Dermis microvascular lymphatic vessel endothelial cell (primary cell): ENCODE measurements around the gene ELOVL7. TPM values are rescaled to one million over a fixed set of nuclear protein-coding genes. Genes with fewer than 3 reads are reported as not detected.
"Not testable (repeated sequence)": the region's sequence is repeated elsewhere in the genome, so short reads cannot be mapped to it uniquely, and the experiment has no call there.

ENCODE experiments used
- DNase-seq, 2 donors: peaks; one replicate each; pipeline versions ENCODE4 v3.0.0 to v3.0.0-alpha.2; 2010; ENCODE audit warnings: low read depth in 2 of 2
- total RNA-seq: library from RNA; depleted of rRNA; stranded (reverse); fragments of >200 nt; gene quantifications from 2 replicates; pipeline ENCODE4 v1.2.1, GENCODE V29; 2014

Gene ELOVL7
- total RNA-seq, 1 donor from 2014 or later = 0.51 TPM

DNA sequence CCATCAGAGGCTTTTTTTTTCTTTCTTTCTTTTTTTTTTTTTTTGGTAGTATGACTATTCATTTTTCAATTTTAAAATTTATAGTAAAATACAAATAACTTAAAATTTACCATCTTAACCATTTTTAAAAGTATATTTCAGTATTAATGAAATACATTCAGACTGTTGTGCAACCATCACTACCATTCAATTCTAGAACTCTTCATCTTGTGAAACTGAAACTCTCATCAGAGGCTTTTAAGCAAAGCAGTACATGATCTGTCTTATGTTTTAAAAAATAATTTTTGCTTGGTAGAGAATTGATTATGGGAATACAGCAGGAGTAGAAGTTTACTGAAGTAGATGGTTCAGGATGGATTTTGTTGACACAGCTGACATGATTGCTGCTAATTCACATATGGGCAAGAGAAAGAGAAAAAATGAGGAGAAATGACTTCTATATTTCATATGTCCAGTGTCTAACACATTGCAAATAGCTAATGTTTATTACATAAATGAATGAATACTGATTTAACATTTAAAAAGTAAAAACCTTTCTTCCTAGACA lies 13.4 kb downstream of the ELOVL7 start:
- DNase-seq = no peak

DNA sequence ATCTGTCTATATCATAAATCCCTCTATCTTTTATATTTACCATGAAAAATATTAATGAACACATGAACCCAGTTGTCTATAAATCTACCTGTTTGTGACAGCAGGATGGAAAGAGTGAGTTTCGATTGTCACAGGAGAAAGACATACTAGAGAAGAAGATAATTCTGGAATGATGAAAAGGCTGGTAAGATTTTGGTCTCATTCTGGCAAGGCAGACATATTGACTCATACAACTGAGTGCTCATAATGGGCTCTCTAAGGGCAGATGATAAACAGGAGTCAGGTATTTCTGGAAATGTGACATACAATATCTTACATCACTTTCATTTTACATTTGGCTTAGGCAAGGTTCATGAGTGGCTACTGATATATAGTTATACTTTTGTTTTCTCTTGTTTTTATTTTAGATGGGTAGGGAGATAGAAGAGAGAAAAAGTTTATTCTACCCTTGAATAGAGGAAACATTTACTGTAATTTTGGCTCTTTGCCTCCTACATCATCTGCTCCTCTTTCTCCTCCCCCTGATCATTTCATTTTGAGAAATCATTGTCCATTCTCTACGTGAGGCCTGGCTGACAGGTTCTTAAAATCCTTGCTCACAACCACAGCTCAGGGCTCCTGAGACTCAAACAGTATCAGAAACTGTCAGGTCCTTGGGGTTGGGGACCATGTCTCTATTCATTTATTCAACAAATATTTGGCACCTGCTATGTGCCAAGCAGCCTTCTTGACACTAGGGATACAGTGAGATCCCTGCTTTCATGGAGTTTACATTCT lies 14.4 kb downstream of the ELOVL7 start:
- no peak for DNase-seq

- DNase-seq = no peak
Observed at GRCh38 chr5:60827201-60827600, 16.9 kb downstream of the ELOVL7 start.

DNA sequence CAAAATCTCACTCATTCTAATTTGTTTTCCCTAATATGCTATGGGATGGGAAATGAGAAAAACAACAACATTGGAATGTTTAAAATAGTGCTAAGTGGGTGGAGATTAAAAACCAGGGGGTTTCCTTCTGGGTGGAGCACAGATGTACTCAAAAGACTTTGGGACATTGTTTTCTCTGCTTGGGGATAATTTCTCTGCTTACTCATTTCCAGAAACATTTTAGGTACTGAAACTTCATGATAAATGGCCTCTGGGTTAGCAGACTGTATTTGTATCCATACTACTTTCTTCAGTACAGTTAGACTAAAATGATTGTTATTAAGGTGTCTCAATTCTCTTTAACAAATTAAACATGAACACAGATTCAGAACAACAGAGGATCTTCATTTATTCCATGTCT lies 17.4 kb downstream of the ELOVL7 start:
- DNase-seq = no peak

DNA sequence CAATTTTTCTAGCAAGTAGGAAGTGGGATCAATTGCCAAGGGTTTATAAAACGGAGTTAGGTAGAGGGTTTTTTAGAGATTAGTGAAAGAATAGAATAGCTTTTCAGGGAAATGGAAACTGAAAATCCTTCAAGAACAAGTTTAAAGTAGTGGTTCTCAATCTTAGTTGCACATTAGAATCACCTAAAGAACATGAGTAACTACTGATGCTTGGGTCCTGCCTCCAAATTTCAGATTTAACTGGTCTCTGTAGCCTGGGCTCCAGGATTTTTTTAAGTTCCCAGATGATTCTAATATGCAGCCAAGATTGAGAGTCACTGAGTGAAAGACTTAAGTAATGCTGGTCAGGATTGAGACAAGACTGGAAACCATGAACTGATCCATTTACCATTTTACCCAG lies 20.5 kb downstream of the ELOVL7 start:
- no peak for DNase-seq

GRCh38 chr5:60822285-60822556 lies 21.8 kb downstream of the ELOVL7 start:
- no peak for DNase-seq

DNA sequence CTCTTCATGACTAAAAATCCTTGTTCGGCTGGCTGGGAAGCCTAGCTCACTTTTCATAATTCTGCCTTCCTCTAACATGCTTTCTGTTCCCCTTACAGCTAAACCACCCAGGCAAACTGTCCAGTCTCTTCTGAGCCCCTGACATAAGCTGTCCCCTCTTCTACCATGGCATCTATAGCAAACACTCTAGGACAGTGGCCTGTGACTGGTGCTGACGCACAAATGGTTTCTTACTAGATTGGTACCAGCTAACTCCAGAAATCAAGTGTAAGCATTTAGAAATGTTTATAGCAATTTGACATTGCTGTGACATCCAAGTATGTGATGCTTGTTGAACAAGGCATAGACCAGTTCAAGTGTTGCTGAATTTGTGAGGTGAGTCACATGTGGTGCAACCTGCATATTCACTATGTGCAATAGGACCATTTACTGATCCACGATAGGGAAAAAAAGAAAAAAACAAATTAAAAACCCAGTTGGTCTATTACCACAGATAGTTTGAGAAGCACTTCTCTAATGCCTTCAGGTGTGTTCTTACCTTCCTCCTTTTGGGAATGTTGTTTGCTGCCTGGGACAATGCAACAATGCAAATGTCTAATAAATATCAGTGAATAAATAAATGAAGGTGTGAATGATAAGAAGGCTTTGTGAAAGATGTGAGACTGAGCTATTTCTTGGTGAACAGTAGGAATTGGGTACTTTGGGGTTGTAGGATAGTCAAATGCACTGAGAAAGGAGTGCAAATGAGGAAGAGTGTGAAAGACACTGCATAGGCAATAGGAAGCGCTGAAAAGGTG lies 22.4 kb downstream of the ELOVL7 start:
- no peak for DNase-seq

DNA sequence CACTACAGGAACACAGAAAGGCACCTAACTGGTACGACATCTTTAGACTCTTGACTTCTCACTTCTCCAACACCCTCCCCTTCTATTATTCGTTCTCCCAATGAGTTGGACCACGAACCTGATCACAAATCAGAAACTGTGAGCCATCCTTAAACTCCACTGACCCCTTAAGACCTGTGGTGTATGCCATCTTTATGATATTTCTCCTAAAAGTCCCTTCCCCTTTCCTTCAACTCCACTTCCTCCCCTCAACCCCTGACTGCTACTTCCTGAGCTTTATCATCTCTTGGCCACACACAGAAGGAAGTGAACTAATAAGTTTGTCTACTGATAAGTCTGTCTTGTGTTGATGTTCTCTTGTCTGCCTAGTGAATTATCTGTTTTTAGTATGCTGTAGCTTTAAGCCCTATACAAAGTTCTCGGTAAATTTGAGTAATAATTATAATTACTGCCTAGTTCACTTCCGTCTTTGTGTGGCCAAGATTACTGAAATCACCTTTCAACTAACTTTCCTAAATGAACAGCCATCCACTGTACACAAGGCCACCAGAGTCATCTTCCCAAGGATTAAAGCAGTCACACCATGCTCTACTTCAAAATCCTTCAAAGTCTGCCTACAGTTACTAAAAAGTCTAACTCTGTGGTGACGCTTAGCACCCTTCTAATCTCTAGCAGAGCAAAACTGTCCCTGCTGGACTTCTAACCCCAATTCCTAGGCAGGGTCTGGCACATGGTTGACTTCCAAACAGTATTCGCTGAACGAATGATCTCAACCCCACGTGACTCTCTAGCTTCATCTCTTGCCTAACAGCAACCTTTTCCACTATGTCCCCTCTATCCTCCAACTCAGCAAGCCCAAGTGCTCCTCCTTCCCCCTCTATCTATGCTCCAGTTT lies 23.2 kb downstream of the ELOVL7 start:
- no peak for DNase-seq

DNA sequence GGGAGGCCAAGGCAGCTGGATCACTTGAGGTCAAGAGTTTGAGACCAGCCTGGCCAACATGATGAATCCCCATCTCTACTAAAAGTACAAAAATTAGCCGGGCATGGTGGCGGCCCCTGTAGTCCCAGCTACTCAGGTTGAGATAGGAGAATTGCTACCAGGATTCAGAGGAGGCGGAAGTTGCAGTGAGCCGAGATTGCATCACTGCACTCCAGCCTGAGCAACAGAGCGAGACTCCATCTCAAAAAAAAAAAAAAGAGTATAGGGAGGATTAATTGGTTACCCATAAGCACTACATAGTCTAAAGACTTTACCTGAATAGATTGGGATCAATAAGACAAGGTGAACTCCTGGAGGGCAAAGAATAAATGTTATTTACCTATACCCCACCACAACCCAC lies 27.9 kb downstream of the ELOVL7 start:
- DNase-seq = not testable (repeated sequence)

DNA sequence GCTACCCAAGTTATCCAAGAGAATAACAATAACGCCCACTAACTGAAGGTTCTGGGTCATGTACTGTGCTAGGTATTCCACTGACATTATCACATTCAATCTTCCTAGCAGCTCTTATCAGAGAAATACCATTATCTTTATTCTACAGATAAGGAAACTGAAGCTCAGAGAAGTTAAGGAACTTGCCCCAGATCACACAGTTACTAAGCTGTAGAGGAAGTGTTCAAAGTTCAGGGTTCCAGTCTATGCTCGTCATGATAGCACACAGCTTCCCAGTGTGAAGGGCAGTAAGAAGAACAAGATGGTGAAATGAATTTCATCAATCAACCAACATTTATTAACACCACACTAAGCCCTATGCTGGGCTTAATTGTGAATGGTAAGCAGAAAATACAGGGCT lies 29.6 kb downstream of the ELOVL7 start:
- DNase-seq = no peak

DNA sequence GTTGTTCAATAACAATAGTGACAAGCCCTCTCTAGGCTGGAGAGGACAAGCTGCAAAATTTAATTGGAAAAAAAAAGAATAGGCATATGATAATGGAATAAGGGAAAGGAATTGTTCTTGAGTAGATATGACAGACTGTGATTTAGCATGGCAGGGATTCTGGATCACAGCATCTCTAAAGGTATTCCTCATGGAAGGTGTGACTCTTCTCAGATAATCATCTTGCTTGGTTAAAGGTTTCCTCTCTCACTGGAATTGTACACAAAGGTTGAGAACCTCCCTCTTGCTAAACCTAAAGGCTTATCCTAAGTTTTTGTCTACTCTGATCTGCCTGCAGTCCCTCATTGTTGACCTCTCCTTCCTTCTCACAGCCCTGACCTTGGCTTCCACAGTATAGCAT lies 31.6 kb downstream of the ELOVL7 start:
- no peak for DNase-seq

- DNase-seq = no peak
Observed at GRCh38 chr5:60811105-60811504, 33.0 kb downstream of the ELOVL7 start.

DNA sequence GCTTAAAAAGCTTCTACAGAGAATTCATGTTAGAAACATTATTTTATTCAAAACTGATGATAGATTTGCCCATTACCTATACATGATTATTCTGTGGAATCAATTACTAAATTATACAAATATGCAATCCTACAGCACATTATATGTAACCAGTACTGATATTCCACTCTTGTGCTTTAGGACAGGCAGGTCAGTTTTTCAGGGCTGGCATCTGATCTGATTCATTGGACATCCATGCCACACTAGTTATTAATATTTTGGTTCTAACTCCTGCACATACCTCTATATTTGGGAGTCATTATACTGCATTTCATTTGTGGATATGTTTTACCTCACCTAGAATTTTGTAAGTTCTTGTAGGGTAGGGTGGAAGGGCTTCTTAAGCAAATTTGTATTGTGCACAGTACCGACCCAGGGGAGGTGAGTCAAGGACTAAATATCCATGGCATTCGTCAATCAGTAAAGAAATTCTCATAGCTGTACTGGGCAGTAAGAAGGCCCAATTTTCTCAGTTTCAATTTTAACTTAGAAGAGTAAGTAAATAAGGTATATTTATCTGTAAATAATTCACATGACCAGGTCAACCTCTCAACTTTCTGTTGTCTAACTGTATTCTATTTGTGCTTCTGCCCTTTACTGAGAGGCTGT lies 33.5 kb downstream of the ELOVL7 start:
- no peak for DNase-seq

DNA sequence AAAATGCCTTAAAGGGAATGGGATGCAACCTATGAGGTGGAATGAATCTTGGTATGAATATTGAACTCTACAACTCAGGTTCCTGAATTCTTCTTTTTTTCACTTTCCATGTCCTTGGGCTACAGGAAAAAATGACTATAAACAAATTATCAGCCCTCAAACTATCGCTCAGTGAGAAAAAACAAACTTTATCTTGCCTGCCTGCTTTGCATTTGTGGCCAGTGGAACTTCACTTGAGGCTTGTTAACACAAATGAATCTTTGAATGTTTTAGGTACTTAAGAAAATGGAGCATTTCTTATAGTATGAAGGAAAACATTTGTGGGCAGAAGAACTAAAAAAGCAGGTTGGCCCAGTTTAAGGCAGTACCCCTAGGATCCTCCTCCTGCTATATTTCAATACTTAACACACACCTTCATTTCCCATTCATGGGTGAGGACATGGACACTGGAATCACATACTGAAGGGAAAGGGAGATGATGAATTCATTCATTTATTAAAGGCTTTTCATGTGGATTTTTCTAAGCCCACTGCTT lies 34.1 kb downstream of the ELOVL7 start:
- no peak for DNase-seq

- no peak for DNase-seq
Observed at GRCh38 chr5:60806591-60807243, 37.4 kb downstream of the ELOVL7 start.

DNA sequence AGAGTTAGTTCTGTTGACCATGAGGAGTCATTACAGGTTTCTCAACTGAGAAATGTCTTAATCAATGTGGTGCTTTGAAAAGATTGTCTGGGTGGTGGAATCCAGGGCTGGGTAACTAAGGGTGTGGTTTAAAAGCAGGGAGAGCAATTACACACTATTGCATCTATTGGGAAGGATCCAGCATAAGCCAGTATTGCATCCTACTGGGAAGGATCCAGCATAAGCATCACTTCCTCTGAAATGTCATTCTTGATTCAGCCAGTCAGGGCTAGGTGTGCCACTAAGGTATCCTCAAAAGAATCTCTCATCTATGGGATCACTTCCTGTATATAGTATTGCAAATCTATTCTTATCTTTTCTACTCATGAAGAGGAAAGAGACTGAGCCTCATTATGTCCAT lies 38.6 kb downstream of the ELOVL7 start:
- DNase-seq = no peak

DNA sequence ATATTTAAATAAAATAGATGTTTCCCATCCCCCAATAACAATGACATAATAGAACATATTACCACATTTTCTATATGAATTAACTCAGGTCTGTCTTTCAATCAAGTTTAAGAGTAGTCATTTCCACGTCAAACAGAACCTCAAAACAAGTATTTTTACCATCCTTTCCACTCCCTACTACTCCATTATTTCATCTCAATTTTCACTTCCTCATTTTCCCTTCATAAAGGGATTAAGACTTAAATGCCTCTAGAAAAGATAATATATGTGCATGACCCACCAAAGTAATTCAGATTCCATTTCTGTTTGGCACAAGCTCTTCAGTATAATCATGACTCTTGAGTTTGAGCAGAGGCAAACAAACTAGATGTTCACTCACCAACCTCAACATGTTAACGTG lies 40.4 kb downstream of the ELOVL7 start:
- no peak for DNase-seq

GRCh38 chr5:60802986-60803385 lies 41.1 kb downstream of the ELOVL7 start:
- DNase-seq = no peak

- DNase-seq = no peak
Observed at GRCh38 chr5:60802226-60802625, 41.8 kb downstream of the ELOVL7 start.

DNA sequence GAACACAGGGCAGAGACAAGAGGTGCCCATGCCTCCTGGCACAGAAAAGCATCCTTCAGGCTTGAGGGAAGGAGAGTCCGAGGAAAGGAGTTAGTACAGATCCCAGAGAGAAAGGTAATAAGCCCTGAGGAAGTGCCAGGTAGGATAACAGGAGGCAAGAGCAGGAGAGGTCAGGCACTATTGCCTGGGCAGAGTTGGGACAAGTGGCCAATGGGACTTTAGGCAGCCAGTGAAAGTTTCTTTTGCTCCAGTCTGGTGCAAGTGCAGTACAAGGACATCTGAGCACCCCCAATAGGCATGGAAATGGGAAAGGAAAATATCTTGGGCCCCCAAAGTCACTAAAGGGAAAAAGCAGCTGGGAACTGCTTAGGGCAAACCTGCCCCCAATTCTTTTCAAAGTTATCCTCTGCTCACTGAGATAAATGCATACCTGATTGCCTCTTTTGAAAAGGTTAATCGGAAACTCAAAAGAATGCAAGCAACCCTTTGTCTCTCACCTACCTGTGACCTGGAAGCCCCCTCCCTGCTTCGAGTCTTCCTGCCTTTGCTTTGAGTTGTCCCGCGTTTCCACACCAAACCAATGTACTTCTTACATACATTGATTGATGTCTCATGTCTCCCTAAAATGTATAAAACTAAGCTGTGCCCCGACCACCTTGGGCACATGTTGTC lies 46.5 kb downstream of the ELOVL7 start:
- DNase-seq = no peak
